Activated CD4-positive, CD25-positive, alpha-beta regulatory T cell treated with anti-CD3 and anti-CD28 coated beads, Interleukin-2, amount 50 U/mL, for 16 hours (primary cell): Measurements from ENCODE around the gene ACOT4.
A peak's percentile ranks its signal among the peaks of the same experiment; 100 is the strongest.
"Not testable (repeated sequence)": the region's sequence is repeated elsewhere in the genome, so short reads cannot be mapped to it uniquely, and the experiment has no call there.

Experiments
- DNase-seq: peaks from one replicate; pipeline ENCODE4 v3.0.0-alpha.2; 2020; ENCODE audit warnings: low read depth, low spot score

Gene ACOT4

GRCh38 chr14:73591690-73592449, at the start of gene ACOT4:
ACOT4 (plus strand) TSS chr14:73591873; CDS start chr14:73591960, 87 bp downstream.
- peak; percentile 13 for DNase-seq

GRCh38 chr14:73542961-73543360, 48.7 kb upstream of the ACOT4 start:
- not testable (repeated sequence) for DNase-seq

- not testable (repeated sequence) for DNase-seq
These were observed 46.3 kb upstream of the ACOT4 start for GRCh38 chr14:73545353-73545752.

- not testable (repeated sequence) for DNase-seq
These were observed 42.6 kb upstream of the ACOT4 start for GRCh38 chr14:73549097-73549496.

GRCh38 chr14:73549889-73550524, 41.7 kb upstream of the ACOT4 start:
- DNase-seq = not testable (repeated sequence)

GRCh38 chr14:73553845-73554244, 37.8 kb upstream of the ACOT4 start:
- DNase-seq = no peak

GRCh38 chr14:73557201-73557600, 34.5 kb upstream of the ACOT4 start:
- not testable (repeated sequence) for DNase-seq

GRCh38 chr14:73558238-73558637, 33.4 kb upstream of the ACOT4 start:
- DNase-seq = not testable (repeated sequence)

GRCh38 chr14:73562256-73562655, 29.4 kb upstream of the ACOT4 start:
- not testable (repeated sequence) for DNase-seq

- DNase-seq = not testable (repeated sequence)
These were observed 29.0 kb upstream of the ACOT4 start for GRCh38 chr14:73562696-73563095.

GRCh38 chr14:73566431-73566830, 25.2 kb upstream of the ACOT4 start:
- not testable (repeated sequence) for DNase-seq

- DNase-seq = not testable (repeated sequence)
These were observed 24.7 kb upstream of the ACOT4 start for GRCh38 chr14:73566935-73567334.

GRCh38 chr14:73567358-73567757, 24.3 kb upstream of the ACOT4 start:
- no peak for DNase-seq

- DNase-seq = no peak
These were observed 23.5 kb upstream of the ACOT4 start for GRCh38 chr14:73567951-73568885.

GRCh38 chr14:73568886-73569184, 22.8 kb upstream of the ACOT4 start:
- DNase-seq = not testable (repeated sequence)

GRCh38 chr14:73569185-73569958, 22.3 kb upstream of the ACOT4 start, which contains the start of gene ACOT2:
ACOT2 (plus strand) TSS chr14:73569213; CDS start chr14:73569241, 28 bp downstream.
- DNase-seq = peak; percentile 67

GRCh38 chr14:73570913-73571312, 20.8 kb upstream of the ACOT4 start:
- peak; percentile 27 for DNase-seq

- not testable (repeated sequence) for DNase-seq
These were observed 18.6 kb upstream of the ACOT4 start for GRCh38 chr14:73573034-73573433.

GRCh38 chr14:73573740-73574139, 17.9 kb upstream of the ACOT4 start:
- DNase-seq = not testable (repeated sequence)

GRCh38 chr14:73574251-73574650, 17.4 kb upstream of the ACOT4 start:
- not testable (repeated sequence) for DNase-seq

- no peak for DNase-seq
These were observed 15.3 kb upstream of the ACOT4 start for GRCh38 chr14:73576391-73576790.
